ENCODE data around the gene ADGRG2. TPM values are rescaled to one million over a fixed set of nuclear protein-coding genes. Genes with fewer than 3 reads are reported as not detected.

Gene ADGRG2, protein sequence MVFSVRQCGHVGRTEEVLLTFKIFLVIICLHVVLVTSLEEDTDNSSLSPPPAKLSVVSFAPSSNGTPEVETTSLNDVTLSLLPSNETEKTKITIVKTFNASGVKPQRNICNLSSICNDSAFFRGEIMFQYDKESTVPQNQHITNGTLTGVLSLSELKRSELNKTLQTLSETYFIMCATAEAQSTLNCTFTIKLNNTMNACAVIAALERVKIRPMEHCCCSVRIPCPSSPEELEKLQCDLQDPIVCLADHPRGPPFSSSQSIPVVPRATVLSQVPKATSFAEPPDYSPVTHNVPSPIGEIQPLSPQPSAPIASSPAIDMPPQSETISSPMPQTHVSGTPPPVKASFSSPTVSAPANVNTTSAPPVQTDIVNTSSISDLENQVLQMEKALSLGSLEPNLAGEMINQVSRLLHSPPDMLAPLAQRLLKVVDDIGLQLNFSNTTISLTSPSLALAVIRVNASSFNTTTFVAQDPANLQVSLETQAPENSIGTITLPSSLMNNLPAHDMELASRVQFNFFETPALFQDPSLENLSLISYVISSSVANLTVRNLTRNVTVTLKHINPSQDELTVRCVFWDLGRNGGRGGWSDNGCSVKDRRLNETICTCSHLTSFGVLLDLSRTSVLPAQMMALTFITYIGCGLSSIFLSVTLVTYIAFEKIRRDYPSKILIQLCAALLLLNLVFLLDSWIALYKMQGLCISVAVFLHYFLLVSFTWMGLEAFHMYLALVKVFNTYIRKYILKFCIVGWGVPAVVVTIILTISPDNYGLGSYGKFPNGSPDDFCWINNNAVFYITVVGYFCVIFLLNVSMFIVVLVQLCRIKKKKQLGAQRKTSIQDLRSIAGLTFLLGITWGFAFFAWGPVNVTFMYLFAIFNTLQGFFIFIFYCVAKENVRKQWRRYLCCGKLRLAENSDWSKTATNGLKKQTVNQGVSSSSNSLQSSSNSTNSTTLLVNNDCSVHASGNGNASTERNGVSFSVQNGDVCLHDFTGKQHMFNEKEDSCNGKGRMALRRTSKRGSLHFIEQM
- not detected in 2 replicates for total RNA-seq

DNA sequence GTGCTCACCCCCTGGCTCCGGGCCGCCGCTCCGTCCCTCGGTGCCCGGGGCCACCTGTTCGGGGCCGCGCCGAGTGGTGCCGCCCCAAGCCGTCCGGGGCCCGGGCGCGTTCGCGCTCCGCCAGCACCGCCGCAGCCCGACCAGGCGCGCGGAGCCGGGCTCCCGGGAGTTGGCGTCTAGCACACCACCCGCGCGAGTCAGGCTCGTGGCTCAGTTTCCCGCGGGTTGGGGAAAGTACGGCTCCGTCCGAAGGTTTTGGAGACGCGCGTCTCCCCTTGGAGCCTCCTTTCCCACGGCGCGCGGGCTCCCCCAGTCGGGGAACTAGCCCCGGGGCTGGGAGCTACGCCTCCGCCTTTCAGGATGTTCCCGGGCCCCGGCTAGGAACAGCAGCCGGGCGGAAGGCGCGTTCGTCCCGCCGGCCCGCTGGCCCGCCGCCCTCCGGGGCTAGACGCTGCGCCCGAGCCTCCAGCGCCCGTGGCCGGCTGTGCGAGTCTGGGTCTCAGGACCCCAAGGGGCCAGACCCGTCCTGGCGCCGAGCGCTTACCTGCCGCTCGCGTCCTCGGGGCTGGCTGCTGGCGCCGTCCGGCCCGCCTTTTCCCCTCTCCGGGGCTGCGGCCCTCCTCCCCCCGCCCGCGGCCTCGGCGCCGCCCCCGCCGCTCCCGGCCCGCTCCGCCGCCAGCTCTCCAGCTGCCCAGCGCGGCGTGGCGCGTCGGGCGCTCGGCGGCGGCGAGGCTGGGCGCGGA lies at the start of gene ADGRG2:
TSS of gene ADGRG2 (minus strand) at position 571 of the 743 bp plus-strand sequence. CDS start 53,634 bp downstream, outside the sequence.
- intact Hi-C loops (cut with micrococcal nuclease), result no loop called here

DNA sequence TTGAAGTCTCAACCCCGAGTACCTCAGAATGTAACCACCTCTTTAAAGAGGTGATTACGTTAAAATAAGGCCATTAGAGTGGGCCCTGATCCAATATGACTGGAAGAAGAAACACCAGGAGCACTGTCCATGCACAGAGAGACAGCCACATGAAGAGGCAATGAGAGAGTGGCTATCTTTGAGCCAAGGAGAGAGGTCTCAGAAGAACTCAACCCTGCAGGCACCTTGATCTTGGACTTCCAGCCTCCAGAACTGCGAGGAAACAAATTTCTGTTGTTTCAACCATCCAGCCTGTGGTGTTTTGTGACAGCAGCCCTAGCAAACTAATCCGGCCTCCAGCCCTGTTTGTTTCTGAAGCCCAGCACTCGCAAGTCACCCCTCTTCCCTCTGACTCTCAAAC lies 46.3 kb upstream of the ADGRG2 start:
- intact Hi-C loops (cut with micrococcal nuclease), result no loop called here

DNA sequence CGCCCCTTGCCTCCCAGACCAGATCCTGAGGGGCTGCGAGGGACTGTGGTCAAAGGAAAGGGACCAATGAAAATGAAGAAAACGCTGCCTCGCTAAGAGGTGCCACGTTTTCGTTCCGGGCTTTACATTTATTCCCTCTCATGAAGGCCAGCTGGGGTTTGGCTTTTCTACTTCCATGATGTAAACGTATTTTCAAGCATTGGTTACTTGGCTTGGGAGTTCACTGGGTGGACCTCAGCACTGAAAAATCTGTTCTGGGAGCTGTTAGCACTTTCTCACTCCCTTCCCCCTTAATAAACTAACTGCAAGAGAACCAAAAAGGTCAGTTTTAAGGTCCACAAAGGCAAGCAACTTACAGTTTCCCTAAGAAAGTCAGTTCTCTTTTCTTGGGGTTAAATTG lies 40.6 kb upstream of the ADGRG2 start:
- intact Hi-C loops (cut with micrococcal nuclease), result no loop called here

DNA sequence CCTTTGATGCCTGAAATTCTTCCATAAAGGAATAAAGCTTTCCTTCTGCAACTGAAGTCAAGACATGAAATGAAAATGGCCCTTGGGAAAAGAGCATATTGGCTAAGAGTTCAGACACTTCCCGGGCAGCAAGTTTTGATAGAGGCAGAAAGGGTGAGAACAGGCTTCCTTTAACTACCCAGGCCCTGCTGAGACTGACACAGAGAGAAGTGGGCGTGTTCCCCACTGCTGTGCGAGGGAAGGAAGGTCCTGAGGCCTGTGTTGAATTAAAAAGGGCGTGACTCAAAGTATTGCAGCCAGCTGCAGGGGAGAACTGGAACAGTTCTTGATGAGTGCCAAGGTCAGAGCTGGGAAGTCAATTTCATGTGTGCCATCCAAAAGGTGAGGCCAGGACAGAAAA lies 33.9 kb upstream of the ADGRG2 start:
- intact Hi-C loops (cut with micrococcal nuclease), result no loop called here

DNA sequence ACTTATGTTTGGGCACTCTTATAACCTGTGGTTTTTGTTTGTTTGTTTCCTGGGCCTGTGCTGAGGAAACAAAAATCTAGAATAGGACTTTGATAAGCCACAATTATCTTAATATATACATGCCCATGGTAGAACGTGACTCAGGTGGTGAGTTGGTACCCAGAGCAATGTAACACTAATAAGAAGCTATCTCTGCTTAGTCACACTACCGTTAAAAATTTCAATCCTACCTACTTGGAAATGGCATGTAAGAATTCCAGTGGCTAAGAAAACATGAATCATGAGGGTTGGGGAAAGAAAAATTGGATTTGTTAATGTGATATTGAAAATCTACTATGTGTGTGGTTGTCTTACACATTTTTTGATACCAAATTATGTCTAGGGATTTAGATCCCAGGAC lies 30.5 kb upstream of the ADGRG2 start:
- intact Hi-C loops (cut with micrococcal nuclease), result no loop called here

DNA sequence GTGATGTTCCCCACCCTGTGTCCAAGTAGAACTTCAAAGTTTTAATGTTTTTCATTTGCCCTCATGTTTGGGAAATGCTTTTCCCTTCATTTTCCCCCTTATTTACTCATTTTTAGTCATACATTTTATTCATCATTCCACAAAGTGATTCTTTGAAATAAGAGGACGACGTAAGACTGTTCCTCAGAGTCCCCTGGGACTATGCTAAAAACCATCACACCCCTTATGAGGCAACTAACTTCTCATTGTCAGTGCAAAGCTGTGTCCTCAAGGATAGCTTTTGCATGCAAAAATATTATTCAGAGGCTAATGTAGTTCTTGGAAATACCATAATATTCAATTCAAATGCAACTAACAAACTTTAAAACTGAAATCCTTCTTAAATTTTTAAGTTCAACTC lies 14.8 kb upstream of the ADGRG2 start:
- intact Hi-C loops (cut with micrococcal nuclease), result no loop called here

DNA sequence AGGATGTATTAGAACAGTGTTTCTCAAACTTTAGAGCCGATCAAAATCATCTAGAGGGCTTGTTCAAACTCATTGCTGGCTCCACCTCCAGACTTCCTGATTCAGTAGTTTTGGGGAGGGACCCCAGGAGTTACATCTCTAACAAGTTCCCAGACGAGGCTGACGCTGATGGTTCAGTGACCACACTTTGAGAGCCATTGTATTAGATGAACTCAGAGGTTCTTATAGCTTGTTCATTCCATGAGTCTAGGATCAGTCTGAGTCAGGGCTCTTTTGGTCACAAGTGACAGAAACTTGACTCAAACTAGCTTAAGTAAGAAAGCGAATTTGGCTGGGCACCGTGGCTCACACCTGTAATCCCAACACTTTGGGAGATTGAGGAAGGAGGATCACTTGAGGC lies 11.5 kb upstream of the ADGRG2 start:
- intact Hi-C loops (cut with micrococcal nuclease), result no loop called here

DNA sequence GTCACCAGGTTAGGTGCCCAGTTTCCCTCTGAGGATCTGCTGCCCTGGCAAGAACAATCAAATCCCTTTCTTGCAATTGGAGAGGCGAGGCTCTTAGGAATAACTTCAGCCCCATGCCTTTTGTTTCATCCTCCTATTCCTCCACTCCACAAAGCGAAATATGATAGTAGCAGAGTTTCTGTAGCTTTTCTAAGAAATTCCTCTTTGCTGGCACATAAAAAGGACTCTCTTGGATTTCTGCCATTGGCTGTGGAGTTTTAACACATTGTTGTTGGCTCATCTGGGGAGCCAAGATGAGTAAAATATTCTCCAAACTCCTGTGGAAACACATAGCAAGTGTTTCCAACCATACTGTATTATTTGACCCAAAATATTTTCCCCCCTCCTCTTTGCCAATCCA lies 11.0 kb upstream of the ADGRG2 start:
- intact Hi-C loops (cut with micrococcal nuclease), result no loop called here

DNA sequence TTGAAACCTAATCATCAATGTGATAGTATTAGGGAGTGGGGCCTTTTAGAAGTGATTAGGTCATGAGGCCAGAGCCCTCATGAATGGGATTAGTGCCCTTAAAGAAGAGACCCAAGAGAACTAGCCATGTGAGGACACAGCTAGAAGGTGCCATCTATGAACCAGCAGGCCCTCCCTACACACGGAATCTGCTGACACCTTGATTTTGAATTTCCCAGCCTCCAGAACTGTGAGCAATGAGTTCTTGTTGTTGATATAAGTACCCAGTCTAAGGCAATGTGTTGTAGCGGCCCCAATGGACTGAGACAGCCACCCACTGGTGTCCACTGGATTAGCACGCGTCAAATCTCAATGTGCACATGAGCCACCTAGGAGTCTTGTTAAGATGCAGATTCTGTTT lies 8.4 kb upstream of the ADGRG2 start:
- intact Hi-C loops (cut with micrococcal nuclease), result no loop called here

DNA sequence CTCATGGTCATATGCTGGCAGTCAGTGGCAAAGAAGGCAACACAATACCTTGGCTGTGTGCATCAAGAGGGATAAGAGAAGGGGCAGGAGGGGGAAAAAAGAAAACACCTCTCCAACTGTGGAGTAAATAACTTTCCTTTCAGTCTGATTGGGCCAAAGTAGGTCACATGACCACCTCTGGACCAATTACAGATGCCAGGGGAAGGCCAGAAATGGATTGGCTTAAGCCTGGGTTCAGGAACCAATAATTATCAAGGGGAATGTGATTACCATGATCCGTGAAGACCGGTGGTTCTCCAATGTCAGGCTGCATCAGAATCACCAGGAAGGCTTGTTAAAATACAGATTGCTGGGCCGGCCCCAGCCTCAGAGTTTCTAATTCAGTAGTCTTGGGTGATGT lies 7.4 kb upstream of the ADGRG2 start:
- intact Hi-C loops (cut with micrococcal nuclease), result no loop called here

DNA sequence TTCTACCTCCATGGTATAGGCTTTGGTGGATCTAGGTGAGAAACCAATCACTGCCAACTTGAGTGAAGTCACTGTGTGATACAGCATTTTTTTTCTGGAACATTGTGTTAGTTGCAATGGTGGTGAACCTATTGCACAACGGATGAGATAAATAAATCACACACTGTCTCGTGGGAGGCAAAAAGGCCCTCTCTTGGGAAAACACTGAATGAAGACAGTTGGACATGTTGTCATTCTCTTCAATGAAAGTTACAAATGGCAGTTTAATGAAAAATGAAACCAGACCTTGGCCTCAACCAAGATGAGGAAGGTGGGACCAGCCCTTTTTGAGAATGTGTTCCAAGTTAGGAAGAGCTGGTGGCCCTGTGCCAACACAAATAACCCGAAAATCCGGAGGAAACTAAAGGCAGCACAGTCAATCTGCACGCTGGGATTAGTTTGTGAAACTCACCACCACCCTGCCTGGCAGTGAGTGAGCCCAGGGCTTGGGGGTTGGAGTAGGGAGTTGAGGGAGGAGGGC lies 5.4 kb upstream of the ADGRG2 start:
- intact Hi-C loops (cut with micrococcal nuclease), result no loop called here

DNA sequence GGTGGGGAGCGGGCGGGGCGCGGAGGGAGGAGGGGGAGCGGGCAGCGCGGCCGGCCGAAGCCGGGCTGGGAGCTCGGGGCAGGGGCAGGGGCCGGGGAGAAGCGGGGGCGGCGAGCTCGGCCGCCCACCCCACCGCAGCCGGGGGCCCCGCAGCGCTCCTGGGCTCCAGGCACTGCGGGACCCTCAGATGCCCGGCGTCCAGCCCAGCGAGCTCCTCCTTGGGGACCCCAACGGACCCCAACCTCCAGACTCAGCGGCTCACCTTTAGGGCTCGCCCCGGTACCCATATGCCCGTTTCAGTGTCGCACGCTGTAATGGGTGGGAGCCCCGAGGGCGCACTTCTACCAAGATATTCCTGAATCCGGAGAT lies 357 bp upstream of the ADGRG2 start:
- intact Hi-C loops (cut with micrococcal nuclease), result no loop called here

DNA sequence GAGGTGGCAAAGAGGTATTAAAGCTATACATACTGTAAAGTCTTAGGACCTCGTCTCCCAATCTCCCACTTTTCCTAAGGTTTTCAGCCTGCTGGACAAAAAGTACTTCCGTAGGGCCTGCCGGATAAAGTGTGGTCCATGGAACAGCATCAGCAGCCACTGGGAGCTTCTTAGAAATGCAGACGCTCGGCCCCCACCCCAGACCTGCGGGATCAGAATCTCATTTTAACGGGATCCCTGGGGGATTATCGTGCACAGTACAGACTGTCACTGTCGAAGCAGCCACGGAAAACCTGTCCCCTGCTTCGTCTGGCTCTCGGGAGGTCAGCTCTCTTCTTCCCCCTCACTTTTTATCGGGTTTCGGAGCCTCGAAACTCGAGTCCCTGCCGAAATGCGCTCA lies 802 bp downstream of the ADGRG2 start:
- intact Hi-C loops (cut with micrococcal nuclease), result no loop called here

DNA sequence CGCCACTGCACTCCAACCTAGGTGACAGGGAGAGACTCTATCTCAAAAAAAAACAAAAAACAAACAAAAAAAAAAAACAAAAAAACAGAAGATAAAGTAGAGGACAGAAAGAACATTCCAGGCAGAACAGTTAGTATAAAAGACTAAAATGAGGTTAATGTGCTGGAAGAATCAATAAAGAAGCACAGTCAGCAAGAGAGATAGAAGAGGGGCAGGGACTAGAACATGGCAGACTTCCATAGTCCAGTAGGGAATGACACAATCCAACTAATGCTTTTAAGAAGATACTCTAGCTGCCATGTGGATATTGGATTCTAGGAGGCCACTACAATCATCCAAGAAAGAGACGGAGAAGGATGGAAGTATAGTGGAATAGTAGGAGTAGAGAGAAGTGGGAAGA lies 11.6 kb downstream of the ADGRG2 start:
- intact Hi-C loops (cut with micrococcal nuclease), result no loop called here

DNA sequence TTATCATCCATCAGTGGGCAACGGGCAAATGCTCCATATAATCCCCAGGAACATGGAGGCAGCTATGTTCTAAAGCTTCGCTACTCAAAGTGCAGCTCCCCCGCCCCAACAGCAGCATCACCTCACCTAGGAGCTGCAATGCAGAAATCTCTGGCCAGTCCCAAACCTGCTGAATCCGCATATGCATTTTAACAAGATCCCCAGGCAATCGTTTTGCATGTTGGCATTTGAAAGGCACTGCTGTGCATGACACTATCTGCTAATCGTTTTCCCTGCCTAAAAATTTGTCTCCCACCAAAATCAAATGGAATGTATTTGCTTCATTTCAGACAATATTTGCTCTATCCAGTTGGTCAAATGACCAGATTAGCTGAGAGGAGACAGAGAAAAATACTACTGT lies 15.2 kb downstream of the ADGRG2 start:
- intact Hi-C loops (cut with micrococcal nuclease), result no loop called here

DNA sequence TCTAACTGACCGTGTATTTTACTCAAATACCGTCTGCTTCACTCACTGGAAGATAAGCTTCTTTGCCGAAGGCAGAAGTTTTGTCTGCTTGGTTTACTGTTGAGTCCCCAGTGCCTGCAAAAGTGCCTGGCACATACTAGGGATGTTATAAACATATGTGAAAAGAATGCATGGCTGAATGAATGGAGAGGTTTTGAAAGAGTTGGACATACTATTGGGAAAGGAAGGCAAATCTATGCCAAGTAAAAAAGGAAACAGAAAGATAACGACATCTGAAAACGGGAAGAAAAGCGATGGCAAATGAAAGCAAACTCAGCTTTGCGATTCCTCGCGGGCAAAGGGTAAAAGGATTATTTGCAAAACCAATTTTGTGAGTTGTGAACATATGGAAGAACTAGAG lies 21.7 kb downstream of the ADGRG2 start:
- intact Hi-C loops (cut with micrococcal nuclease), result no loop called here

DNA sequence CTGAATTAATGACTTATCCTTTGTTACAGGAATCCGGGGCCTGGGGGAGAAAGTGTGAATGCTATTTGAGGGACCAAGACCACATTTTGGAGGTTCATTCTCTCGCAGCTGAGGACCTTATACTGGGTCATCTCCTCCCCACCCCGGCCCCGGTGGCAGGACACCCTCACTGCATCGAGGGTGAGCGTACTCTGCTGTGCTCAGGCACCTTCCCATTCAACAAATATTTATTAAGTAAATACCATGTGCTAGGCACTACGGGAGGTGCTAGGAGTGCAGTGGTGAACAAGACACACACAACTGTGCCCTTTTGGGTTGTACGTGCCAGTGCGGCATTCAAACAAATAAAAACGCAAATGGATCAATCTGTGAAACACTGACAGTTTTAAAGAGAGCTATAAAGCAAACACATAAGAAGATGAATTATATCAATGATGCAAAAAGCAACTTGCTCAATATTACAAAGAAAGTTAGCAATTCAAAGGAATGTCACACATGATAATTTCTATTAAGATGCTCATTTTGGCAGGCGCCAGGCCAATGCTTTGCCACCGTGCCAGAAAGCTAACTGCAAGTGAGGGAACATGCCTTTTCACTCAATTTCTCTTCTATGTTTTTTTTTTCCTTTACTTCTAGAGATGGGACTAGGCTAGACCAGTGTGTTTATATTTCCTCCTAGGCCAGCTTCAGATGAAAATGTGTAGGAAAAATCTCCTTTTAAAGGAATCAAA lies 24.6 kb downstream of the ADGRG2 start:
- intact Hi-C loops (cut with micrococcal nuclease), result no loop called here

DNA sequence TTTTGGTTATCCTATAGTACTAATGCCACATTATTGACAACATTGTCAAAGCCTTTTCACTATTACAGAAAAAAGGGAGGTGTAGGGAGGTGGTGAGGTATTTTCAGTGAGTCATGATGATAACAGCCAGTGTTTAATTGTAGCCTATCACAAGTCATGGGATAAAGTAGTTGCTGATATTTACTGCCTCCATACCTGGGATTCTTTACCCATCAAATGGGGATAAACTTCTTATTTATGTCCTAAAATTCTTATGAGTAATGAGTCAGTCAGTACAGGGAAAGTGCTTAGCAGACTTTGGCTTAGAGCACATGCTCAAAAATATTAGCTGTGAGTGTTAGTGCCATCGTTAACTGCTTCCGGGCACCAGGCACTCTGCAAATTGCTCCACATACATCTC lies 25.7 kb downstream of the ADGRG2 start:
- intact Hi-C loops (cut with micrococcal nuclease), result no loop called here

DNA sequence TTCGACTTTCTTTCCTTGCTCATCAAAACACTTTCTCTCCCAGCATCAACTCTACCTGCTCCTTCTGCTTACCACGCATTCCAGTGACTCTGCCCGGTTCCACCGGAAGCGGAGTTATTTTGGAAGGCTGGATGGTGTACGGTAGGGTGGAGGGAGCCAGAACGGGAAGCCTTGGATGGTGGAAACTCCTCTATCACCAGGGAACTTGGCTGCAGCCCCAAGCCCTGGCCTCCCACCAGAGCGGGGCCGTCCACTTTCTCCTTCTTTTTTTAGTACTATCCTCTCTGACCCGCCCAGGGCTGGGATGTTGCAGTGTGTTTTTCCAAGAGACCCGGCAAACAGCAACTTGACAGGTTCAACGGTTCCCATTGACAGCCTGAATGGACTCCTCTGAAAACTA lies 27.6 kb downstream of the ADGRG2 start:
- intact Hi-C loops (cut with micrococcal nuclease), result no loop called here

DNA sequence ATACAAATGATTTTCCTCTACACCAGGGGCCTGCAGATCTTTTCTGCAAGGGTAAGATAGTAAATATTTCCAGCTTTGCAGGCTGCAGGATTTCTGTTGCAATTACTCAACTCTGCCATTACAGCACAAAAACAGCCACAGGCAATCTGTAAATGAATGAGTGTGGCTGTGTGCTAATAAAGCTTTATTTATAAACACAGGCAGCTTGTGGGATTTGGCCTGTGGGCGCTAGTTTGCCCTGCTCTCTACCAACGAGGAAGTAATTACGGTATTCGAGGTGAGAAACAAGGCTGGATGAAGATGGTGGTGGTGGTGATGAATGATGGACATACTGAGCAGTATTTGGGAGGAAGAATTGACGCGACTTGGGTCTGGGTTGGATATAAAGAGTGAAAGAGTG lies 30.7 kb downstream of the ADGRG2 start:
- intact Hi-C loops (cut with micrococcal nuclease), result no loop called here

DNA sequence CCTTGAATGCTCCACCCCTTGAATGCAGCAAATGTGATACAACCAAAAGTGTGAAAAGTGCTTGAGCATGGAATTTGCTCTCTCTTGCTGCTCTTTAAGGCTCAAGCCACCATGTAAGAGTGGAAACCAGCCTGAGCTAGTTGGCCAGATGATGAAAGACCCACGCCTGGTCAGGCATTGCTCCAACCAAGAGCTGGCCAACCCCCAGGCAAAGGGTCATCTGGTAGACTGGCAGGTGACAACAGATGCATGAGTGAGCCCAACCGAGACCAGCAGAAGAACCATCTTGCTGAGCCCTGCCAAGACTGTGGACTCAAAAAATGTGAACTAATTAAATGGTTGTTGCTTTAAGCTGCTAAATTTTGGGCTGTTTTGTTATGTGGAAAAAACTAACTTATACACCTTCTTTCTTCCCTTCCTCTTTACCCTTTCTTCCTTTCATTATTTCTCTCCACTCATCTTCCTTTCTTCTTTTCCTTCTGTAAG lies 32.7 kb downstream of the ADGRG2 start:
- intact Hi-C loops (cut with micrococcal nuclease), result no loop called here

Measured in T-helper 1 cell treated with Interleukin-12 subunit alpha and Interleukin-12 subunit beta and Interleukin-4 antibody, amounts not matched to agents 30 ng/mL and 1 ng/mL, for 36 hours (primary cell).